Mesendoderm (in vitro differentiated cells): ENCODE results near the gene ASPN.

ENCODE experiments used
- DNase-seq: peaks from one replicate; pipeline ENCODE4 v3.0.0; 2013
- H2AK5ac ChIP-seq: 2 replicates; pipeline ENCODE4 v1.6.1; 2013; ENCODE audit warnings: low read length, inconsistent platforms
- H2BK120ac ChIP-seq: 2 replicates; pipeline ENCODE4 v1.6.1; 2013; ENCODE audit warnings: low read depth, mild to moderate bottlenecking, low read length, moderate library complexity, mixed read lengths
- H2BK15ac ChIP-seq: replicated peaks from 2 replicates; pipeline ENCODE4 v1.6.1; 2013; ENCODE audit warnings: low read depth, mild to moderate bottlenecking, moderate library complexity
- H2BK5ac ChIP-seq: 2 replicates; pipeline ENCODE4 v1.6.1; 2013; ENCODE audit warnings: low read length, inconsistent platforms
- H3K18ac ChIP-seq: 2 replicates; pipeline ENCODE4 v1.6.1; 2013; ENCODE audit warnings: mild to moderate bottlenecking, low read length, mixed read lengths
- H3K23ac ChIP-seq: one replicate; pipeline ENCODE4 v1.6.1; 2013; ENCODE audit warnings: low read length
- H3K27ac ChIP-seq: 2 replicates; pipeline ENCODE4 v1.5.1; 2013; ENCODE audit warnings: low read depth, mild to moderate bottlenecking, inconsistent platforms, low read length, moderate library complexity
- H3K27me3 ChIP-seq: 2 replicates; pipeline ENCODE4 v1.6.1; 2013; ENCODE audit warnings: low read length, control low read depth, mild to moderate bottlenecking, inconsistent platforms; ENCODE audit not compliant: insufficient read depth, poor library complexity
- H3K36me3 ChIP-seq: 2 replicates; pipeline ENCODE4 v1.6.1; 2013; ENCODE audit warnings: low read length, inconsistent platforms; ENCODE audit not compliant: control insufficient read depth, insufficient read depth
- H3K4ac ChIP-seq: one replicate; pipeline ENCODE4 v1.6.1; 2013; ENCODE audit warnings: low read depth, mild to moderate bottlenecking, low read length, moderate library complexity
- H3K4me1 ChIP-seq: 2 replicates; pipeline ENCODE4 v1.6.1; 2013; ENCODE audit warnings: low read depth, low read length, inconsistent platforms; ENCODE audit not compliant: control insufficient read depth
- H3K4me2 ChIP-seq: 2 replicates; pipeline ENCODE4 v1.6.1; 2013; ENCODE audit warnings: low read length
- H3K4me3 ChIP-seq: 2 replicates; pipeline ENCODE4 v1.5.1; 2013; ENCODE audit warnings: mild to moderate bottlenecking, low read length
- H3K56ac ChIP-seq: one replicate; pipeline ENCODE4 v1.6.1; 2013; ENCODE audit warnings: low read length
- H3K79me1 ChIP-seq: 2 replicates; pipeline ENCODE4 v1.6.1; 2013; ENCODE audit warnings: low read length, inconsistent platforms
- H3K79me2 ChIP-seq: 2 replicates; pipeline ENCODE4 v1.6.1; 2013; ENCODE audit warnings: mild to moderate bottlenecking, low read length; ENCODE audit not compliant: control insufficient read depth, insufficient read depth
- H3K9ac ChIP-seq: 2 replicates; pipeline ENCODE4 v1.6.1; 2013; ENCODE audit warnings: low read length, inconsistent platforms
- H4K5ac ChIP-seq: one replicate; pipeline ENCODE4 v1.6.1; 2013; ENCODE audit warnings: low read length
- H4K8ac ChIP-seq: one replicate; pipeline ENCODE4 v1.6.1; 2013; ENCODE audit warnings: low read depth, mild to moderate bottlenecking, control low read depth, low read length, moderate library complexity
- WGBS: extraction: QIAGEN DNeasy Blood & Tissue Kit; methylation state at CpG from one replicate; pipeline ENCODE4 v1.1.7; 2013; ENCODE audit warnings: low lambda C conversion rate, missing lambda C conversion rate; ENCODE audit not compliant: insufficient coverage; ENCODE audit errors: extremely low coverage; 5-methylcytosine and 5-hydroxymethylcytosine counted together

ASPN gene

GRCh38 chr9:92509050-92509449, 26.7 kb upstream of the ASPN start:
- H3K4me2 ChIP-seq: no peak overlapping the region
- no CpG with 5 or more reads among the region's 5 CpGs for WGBS

GRCh38 chr9:92508018-92508820, 25.9 kb upstream of the ASPN start:
- no peaks in the 10 kb centered on the region for H3K36me3 ChIP-seq
- no peak overlapping the region for H2BK5ac ChIP-seq
- H2BK15ac ChIP-seq: no peak overlapping the region
- H3K79me2 ChIP-seq: no peaks in the 10 kb centered on the region
- H3K56ac ChIP-seq: no peak overlapping the region
- no peak overlapping the region for H4K8ac ChIP-seq
- H3K18ac ChIP-seq: no peak overlapping the region
- no peak overlapping the region for H3K27ac ChIP-seq
- H3K4me2 ChIP-seq: no peak overlapping the region
- no peak overlapping the region for H3K23ac ChIP-seq
- H2BK120ac ChIP-seq: no peak overlapping the region
- no peak overlapping the region for H3K9ac ChIP-seq
- H3K79me1 ChIP-seq: no peaks in the 10 kb centered on the region
- no peaks in the 10 kb centered on the region for H3K27me3 ChIP-seq
- no peak overlapping the region for H4K5ac ChIP-seq
- no peak for DNase-seq
- H3K4ac ChIP-seq: no peak overlapping the region
- no CpG with 5 or more reads among the region's 10 CpGs for WGBS
- H3K4me3 ChIP-seq: no peak overlapping the region
- H2AK5ac ChIP-seq: no peak overlapping the region
- peaks cover 2% of the 10 kb centered on the region for H3K4me1 ChIP-seq

More at GRCh38 chr9:92509050-92509449, 26.7 kb upstream of the ASPN start:
- no peak overlapping the region for H4K8ac ChIP-seq
- H3K18ac ChIP-seq: no peak overlapping the region
- H3K4me3 ChIP-seq: no peak overlapping the region
- H3K4ac ChIP-seq: no peak overlapping the region
- H3K79me1 ChIP-seq: no peaks in the 10 kb centered on the region
- DNase-seq: no peak
- H2BK5ac ChIP-seq: no peak overlapping the region
- no peak overlapping the region for H3K23ac ChIP-seq
- H3K36me3 ChIP-seq: no peaks in the 10 kb centered on the region
- no peak overlapping the region for H3K56ac ChIP-seq
- H2BK120ac ChIP-seq: no peak overlapping the region
- H3K9ac ChIP-seq: no peak overlapping the region
- H3K27ac ChIP-seq: no peak overlapping the region
- no peaks in the 10 kb centered on the region for H3K79me2 ChIP-seq
- no peak overlapping the region for H2BK15ac ChIP-seq
- no peaks in the 10 kb centered on the region for H3K27me3 ChIP-seq
- H2AK5ac ChIP-seq: no peak overlapping the region
- no peak overlapping the region for H4K5ac ChIP-seq
- peaks cover 2% of the 10 kb centered on the region for H3K4me1 ChIP-seq

GRCh38 chr9:92507496-92507895, 25.2 kb upstream of the ASPN start:
- no peak overlapping the region for H3K9ac ChIP-seq
- no peak overlapping the region for H3K4me3 ChIP-seq
- H3K79me1 ChIP-seq: no peaks in the 10 kb centered on the region
- H3K27ac ChIP-seq: no peak overlapping the region
- no peaks in the 10 kb centered on the region for H3K79me2 ChIP-seq
- no peak overlapping the region for H4K8ac ChIP-seq
- no peak overlapping the region for H4K5ac ChIP-seq
- DNase-seq: no peak
- no peak overlapping the region for H3K4me2 ChIP-seq
- peaks cover 2% of the 10 kb centered on the region for H3K4me1 ChIP-seq
- H3K23ac ChIP-seq: no peak overlapping the region
- H3K36me3 ChIP-seq: no peaks in the 10 kb centered on the region
- H2BK15ac ChIP-seq: no peak overlapping the region
- no peak overlapping the region for H3K56ac ChIP-seq
- H2BK120ac ChIP-seq: no peak overlapping the region
- no peaks in the 10 kb centered on the region for H3K27me3 ChIP-seq
- no peak overlapping the region for H3K4ac ChIP-seq
- WGBS: no CpG with 5 or more reads among the region's 4 CpGs
- no peak overlapping the region for H2BK5ac ChIP-seq
- no peak overlapping the region for H3K18ac ChIP-seq
- no peak overlapping the region for H2AK5ac ChIP-seq

- H3K4me1 ChIP-seq: peaks cover 2% of the 10 kb centered on the region
- H4K5ac ChIP-seq: no peak overlapping the region
- no peak overlapping the region for H3K4me2 ChIP-seq
- no peak overlapping the region for H3K18ac ChIP-seq
- H4K8ac ChIP-seq: no peak overlapping the region
- no peaks in the 10 kb centered on the region for H3K79me1 ChIP-seq
- no peak overlapping the region for H3K27ac ChIP-seq
- H2BK5ac ChIP-seq: no peak overlapping the region
- no peak overlapping the region for H3K23ac ChIP-seq
- no peak overlapping the region for H2BK120ac ChIP-seq
- H3K4me3 ChIP-seq: no peak overlapping the region
- H3K79me2 ChIP-seq: no peaks in the 10 kb centered on the region
- H2BK15ac ChIP-seq: no peak overlapping the region
- WGBS: no CpG with 5 or more reads among the region's 2 CpGs
- no peaks in the 10 kb centered on the region for H3K27me3 ChIP-seq
- H3K4ac ChIP-seq: no peak overlapping the region
- no peak overlapping the region for H3K9ac ChIP-seq
- H3K36me3 ChIP-seq: no peaks in the 10 kb centered on the region
- no peak overlapping the region for H2AK5ac ChIP-seq
- no peak for DNase-seq
- no peak overlapping the region for H3K56ac ChIP-seq
Measured at GRCh38 chr9:92507005-92507404, 24.7 kb upstream of the ASPN start.

- Histone ChIP-seq H3K27me3 (no peaks in the 10 kb centered on the region), H3K18ac (no peak overlapping the region), H3K4me2 (no peak overlapping the region), H3K4me1 (peaks cover 2% of the 10 kb centered on the region), H2BK15ac (no peak overlapping the region), H4K8ac (no peak overlapping the region), H2BK5ac (no peak overlapping the region), H3K23ac (no peak overlapping the region), H2AK5ac (no peak overlapping the region), H3K79me1 (no peaks in the 10 kb centered on the region), H3K4ac (no peak overlapping the region), H3K9ac (no peak overlapping the region), H3K36me3 (no peaks in the 10 kb centered on the region), H2BK120ac (no peak overlapping the region), H3K27ac (no peak overlapping the region), H3K4me3 (no peak overlapping the region), H3K79me2 (no peaks in the 10 kb centered on the region), H4K5ac (no peak overlapping the region), H3K56ac (no peak overlapping the region)
- DNase-seq: no peak
- no CpG with 5 or more reads among the region's 3 CpGs for WGBS
Measured at GRCh38 chr9:92506184-92506857, 24.0 kb upstream of the ASPN start.
